ENCODE results near the gene IP6K3.

The IP6K3 gene

GRCh38 chr6:33759887-33760629 is 13.4 kb upstream of the IP6K3 start:
- in situ Hi-C loops (cut with MboI; ENCODE audit: low sequenced_read_pairs) = no loop called here

DNA sequence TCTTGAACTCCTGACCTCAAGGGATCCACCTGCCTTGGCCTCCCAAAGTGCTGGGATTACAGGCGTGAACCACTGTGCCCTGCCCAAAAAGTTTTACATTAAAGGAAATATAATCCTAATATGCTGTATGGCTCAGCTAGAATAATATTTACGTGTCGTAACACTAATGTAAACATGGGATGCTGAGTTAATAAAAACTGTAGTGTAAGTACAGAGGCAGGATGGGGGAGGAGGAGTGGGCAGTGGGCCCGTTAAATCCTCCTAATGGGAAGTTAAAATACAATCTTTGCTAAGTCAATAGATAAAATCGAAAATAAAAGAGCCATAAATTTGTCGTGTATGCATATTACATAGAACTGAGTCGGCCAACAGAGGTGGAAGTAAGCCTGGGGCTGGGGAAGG is 12.1 kb upstream of the IP6K3 start:
- in situ Hi-C loops (cut with MboI; ENCODE audit: low sequenced_read_pairs) = no loop called here

- in situ Hi-C loops (cut with MboI; ENCODE audit: low sequenced_read_pairs) = no loop called here
These were observed 11.2 kb upstream of the IP6K3 start for GRCh38 chr6:33757906-33758305.

GRCh38 chr6:33757113-33757512 is 10.4 kb upstream of the IP6K3 start:
- in situ Hi-C loops (cut with MboI; ENCODE audit: low sequenced_read_pairs) = no loop called here

DNA sequence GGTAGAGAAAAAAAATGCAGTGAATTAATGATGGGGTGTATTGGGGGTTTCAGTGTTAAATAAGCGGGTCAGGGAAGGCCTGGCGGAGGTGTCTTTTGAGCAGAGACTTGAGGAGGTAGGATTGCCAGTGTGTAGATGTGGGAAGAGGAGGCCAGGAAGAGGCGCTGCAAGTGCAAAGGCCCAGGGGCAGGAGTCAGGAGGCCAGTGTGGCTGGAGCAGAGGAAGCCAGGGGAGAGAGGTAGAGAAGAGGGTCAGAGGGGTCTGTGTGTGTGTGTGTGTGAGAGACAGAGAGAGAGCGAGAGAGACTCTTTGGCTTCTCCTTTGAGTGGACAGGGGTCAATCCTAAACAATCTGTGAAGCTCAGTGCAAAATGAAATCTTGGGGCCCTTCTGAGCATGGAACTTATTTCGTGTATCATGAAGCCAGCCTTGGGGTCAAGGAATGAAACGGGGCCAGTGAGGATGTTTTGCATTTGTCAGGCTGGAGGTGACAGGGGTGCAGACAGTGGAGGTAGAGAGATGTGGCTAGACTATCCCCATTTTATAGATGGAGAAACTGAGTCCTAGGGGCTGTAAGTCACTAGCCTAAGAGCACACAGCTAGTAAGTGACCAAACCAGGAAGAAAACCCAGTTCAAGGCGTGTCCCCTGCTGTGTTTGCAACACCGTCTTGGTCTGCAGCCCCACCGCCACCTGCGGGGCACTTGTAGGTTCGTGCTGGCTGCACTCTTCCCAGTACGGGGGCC is 9.7 kb upstream of the IP6K3 start:
- in situ Hi-C loops (cut with MboI; ENCODE audit: low sequenced_read_pairs) = no loop called here

- in situ Hi-C loops (cut with MboI; ENCODE audit: low sequenced_read_pairs) = no loop called here
These were observed 8.6 kb upstream of the IP6K3 start for GRCh38 chr6:33755070-33755869.

GRCh38 chr6:33754222-33754621 is 7.5 kb upstream of the IP6K3 start:
- in situ Hi-C loops (cut with MboI; ENCODE audit: low sequenced_read_pairs) = no loop called here

DNA sequence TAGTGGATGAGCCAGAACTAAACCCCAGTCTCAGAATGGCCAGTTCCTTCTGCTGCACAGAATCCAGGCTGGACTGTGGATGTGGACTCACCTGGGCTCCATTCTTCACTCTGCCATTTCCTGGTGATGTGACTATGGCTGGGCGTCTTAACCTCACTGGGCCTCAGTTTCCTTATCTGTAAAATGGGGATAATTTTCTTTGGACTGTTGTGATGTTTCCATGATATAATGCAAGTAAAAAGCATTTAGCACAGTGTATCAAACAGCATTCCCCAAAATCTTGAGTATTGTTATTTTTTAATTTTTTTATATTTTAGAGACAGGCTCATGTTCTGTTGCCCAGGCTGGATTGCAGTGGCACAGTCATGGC is 5.9 kb upstream of the IP6K3 start:
- in situ Hi-C loops (cut with MboI; ENCODE audit: low sequenced_read_pairs) = no loop called here

DNA sequence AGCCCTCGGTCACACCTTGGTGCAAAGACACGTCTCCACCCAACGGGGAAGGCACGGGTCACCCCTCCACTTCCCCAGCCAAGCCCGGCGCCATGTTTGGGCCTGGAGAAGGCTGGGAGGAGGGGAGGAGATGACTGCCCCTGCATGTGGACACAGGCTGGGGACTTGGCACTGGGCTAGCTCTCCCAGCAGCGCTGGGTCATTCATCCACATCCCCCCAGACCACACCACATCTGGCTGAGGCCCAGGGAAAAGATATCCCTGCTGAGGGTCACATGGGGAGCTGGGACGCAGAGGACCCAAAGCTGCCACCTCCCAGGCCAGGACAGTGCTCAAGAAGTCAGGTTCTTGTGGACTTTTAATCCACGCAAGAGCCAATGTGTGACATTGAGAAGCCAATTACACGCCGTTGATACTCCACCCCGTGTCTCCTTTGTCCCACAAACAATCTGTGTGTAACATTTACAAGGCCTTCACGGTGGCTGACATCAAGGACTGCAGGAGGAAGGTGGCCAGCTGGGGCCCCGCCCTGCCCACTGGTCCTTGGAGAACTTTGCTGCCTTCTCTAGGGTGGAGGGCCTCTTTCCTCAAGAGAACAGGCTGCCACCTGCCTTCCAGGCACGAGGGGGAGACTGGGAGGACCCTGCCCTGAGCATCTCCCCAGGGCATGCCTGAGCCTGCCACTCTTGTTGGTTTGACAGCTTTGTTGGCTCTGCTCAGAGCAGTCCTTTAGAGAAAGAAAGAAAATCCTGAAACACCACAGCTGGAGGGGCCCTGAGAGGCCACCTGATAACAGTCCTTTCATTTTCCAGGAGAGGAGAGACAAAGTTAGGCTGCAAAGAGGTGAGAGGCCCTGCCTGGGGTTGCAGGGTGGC is 5.3 kb upstream of the IP6K3 start:
- in situ Hi-C loops (cut with MboI; ENCODE audit: low sequenced_read_pairs) = no loop called here

DNA sequence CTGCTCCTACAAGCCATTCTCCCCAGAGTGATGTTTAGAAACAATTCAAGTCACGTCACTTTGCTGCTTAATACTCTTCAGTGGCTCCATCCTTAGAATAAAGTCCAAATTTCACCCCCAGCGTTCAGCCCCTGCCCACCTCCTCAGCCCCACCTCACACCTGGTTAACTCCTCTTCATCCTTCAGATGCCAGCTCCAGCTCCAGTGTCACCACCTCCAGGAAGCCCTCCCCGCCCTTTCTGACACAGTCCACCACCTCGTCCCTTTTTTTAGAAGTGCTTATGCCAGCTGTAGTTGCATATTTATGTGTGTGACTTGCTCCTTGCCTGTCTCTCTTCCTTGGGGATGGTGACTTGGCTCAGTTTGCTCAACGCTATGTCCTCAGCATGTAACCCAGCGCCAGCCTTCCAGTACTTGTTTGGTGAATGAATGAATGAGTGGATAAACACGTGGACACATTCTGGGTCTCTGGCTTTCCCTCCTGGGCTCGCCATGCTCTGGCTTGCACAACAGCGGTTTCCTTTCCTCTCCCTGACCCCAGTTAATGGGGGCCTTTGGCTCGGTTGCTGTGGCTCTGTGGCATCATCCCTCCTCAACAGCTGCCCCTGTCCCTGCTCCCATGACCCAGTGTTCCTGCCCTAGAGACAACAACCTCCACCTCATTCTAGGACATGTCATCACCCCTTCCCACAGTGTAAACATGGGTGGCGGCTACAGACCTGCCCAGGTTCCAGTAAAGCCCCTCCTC is 3.7 kb upstream of the IP6K3 start:
- in situ Hi-C loops (cut with MboI; ENCODE audit: low sequenced_read_pairs) = no loop called here

- in situ Hi-C loops (cut with MboI; ENCODE audit: low sequenced_read_pairs) = no loop called here
These were observed 2.7 kb upstream of the IP6K3 start for GRCh38 chr6:33749401-33749800.

DNA sequence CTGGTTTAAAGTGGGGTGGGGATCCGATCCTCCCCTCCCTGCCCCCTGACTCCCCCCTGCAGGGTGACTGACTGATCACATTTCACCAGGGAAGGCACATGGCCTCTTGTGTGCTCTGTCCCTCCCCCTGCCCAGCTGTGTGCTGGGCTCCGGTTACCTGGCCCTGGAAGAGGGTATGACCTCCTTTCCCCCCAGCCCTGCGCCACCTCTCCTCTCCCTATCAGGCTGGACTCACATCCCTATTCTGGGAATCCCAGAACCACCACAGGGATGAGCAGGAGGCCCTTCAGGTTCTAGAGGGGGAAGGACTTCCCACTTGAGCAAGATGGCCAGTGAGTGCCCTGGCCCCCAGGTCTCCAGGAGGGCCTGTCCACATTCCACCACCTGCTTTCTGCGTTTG is 2.1 kb upstream of the IP6K3 start:
- in situ Hi-C loops (cut with MboI; ENCODE audit: low sequenced_read_pairs) = no loop called here

- in situ Hi-C loops (cut with MboI; ENCODE audit: low sequenced_read_pairs) = no loop called here
These were observed 1.1 kb upstream of the IP6K3 start for GRCh38 chr6:33747823-33748222.

GRCh38 chr6:33746036-33746600 is 587 bp downstream of the IP6K3 start:
- in situ Hi-C loops (cut with MboI; ENCODE audit: low sequenced_read_pairs) = no loop called here

GRCh38 chr6:33745548-33745947 is 1.2 kb downstream of the IP6K3 start:
- in situ Hi-C loops (cut with MboI; ENCODE audit: low sequenced_read_pairs) = no loop called here

- in situ Hi-C loops (cut with MboI; ENCODE audit: low sequenced_read_pairs) = no loop called here
These were observed 1.7 kb downstream of the IP6K3 start for GRCh38 chr6:33744895-33745546.

GRCh38 chr6:33744001-33744848 is 2.5 kb downstream of the IP6K3 start:
- in situ Hi-C loops (cut with MboI; ENCODE audit: low sequenced_read_pairs) = no loop called here

GRCh38 chr6:33742837-33743236 is 3.9 kb downstream of the IP6K3 start:
- in situ Hi-C loops (cut with MboI; ENCODE audit: low sequenced_read_pairs) = no loop called here

All from hTERT RPE-1 (cell line).